ENCODE data around the gene SLC17A7.

The SLC17A7 gene

DNA sequence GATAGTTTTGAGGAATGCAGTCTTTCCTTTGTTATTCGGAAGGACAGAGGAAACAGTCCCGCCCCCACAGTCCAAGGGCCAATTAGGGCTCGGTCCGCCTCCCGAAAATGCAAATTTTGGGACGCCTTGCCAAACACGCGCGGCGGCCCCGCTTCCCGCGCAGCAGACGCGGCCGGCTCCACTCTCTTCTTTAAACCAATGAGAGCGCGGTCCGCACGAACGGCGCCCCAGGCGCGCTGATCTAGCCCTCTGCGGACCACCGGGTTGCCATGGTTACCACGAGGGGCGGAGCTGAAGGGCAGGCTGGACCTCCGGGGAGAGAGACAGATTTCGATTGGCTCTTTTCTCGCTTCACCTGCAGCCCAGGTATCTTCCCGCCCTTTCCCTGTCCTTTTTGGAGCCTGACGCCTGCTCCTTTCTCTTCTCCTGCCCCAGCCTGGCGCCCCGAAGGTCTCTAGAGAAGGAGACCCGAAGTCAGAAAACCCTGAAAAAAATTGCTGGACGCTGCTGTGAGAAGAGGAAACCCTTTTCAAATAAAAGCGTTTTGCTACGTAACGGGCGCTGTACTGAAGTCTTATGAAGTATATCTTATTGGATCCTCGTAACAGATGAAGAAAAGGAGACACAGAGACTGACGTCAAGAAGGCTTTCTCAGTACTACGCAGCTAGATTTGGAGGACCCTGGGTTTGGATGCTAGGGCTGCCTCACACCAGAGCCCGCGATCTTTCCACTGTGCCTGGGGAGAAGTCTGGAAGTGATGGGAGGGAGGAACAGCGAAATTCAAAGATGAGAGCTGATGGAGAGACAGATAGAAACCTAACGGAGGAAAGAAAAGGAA is 20.1 kb downstream of the SLC17A7 start:
- TF ChIP-seq GATA3 (IDR thresholded peaks at IDR 0.05; ENCODE audit: low read depth, low read length) (no peak), GATA2 (IDR thresholded peaks at IDR 0.05; ENCODE audit: low read depth, low read length) (no peak)

DNA sequence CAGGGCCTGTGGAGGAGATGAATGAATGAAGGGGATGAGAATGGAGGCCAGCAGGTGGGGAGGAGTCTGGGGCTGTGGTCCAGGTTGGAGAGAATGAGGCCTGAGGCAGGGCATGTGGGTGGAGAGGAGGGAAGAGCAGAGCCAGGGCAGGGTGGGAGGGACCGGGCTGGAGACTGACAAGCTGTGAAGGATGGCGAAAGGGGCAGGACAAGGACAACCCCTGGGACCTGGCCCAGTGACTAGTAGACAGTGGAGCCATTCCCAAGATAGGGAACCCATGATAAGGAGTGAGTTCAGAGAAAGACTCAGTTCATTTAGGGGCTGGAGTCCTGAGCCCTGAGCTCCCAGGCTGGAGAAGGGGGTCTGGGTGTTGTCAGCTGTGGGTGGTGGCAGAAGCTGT is 21.1 kb downstream of the SLC17A7 start:
- TF ChIP-seq GATA2 (IDR thresholded peaks at IDR 0.05; ENCODE audit: low read depth, low read length) (no peak), GATA3 (IDR thresholded peaks at IDR 0.05; ENCODE audit: low read depth, low read length) (no peak)

DNA sequence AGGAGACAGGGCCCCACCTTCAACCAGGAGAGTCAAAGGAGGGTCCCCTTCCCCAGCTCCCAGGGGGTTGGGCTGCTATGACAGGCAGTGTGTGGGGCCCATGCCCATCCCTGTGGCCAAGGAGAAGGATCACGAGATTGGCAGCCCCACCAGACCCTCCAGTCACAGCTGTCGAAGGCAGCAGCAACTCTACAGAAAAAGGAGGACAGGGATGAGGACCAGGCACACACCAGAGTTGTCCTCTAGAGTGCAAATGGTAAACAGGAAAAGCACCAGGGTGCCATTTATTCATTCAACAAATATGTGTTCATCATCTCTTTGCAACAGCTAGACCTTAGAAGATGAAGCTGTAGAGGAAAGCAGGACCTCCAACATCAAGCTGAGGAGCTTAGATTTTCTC is 22.2 kb downstream of the SLC17A7 start:
- no peak for TF ChIP-seq GATA2 (IDR thresholded peaks at IDR 0.05; ENCODE audit: low read depth, low read length)
- TF ChIP-seq GATA3 (IDR thresholded peaks at IDR 0.05; ENCODE audit: low read depth, low read length), result no peak

DNA sequence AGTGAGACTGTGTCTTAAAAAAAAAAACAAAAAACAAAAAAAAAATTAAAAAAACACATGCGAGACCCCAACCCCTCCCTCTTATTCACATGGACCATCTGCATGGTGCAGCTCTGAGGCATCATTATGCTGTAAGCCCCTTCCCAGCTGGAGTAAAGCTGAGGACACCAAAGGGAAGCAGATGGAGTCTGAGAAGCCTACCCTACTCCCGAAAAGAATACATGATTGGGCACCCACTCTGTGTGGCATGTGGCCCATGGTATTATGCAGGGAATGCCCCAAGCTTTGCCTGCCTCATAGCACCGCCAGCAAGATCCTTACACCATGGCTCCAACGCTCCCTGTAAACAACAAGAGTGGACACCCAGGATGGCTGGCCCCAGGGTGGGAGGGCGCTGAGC is 22.8 kb downstream of the SLC17A7 start:
- TF ChIP-seq GATA2 (IDR thresholded peaks at IDR 0.05; ENCODE audit: low read depth, low read length) (no peak), GATA3 (IDR thresholded peaks at IDR 0.05; ENCODE audit: low read depth, low read length) (no peak)

DNA sequence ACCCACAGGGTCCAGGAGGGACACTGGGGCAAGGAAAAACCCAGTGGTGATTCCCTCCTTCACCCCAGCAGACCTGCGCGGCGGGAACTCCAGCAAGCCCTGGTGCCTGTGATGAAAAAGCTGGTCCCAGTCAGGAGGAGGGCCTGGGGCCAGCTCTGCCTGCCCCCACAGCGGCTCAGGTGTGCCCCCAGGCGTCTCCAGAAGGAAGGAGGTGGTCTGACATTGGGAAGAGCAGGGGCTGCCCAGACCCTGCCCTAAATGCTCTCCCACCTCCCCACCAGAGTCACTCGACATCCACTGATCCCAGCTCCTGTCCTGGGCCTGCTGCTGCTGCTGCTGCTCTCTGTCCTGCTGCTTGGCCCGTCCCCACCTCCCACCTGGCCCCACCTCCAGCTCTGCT is 24.2 kb downstream of the SLC17A7 start:
- TF ChIP-seq GATA3 (IDR thresholded peaks at IDR 0.05; ENCODE audit: low read depth, low read length) (no peak), GATA2 (IDR thresholded peaks at IDR 0.05; ENCODE audit: low read depth, low read length) (no peak)

DNA sequence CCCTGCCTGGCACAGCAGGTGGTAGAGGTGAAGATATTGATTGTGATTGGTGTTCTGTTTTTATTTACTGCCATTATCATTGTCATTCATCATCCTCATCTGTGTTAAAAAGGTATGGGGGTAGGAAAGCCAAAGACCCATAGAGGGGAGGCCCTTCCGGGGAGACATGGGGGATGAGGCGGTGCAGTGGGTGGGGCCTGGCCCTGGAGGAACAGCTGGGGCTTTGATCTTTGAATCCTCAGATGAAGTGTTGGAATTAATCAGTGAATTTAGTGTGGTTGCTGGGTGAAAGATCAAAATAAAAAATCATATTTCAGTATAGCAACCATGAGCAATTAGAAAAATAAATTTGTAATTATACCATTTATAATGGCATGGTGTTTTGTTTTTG is 25.5 kb downstream of the SLC17A7 start:
- TF ChIP-seq GATA2 (IDR thresholded peaks at IDR 0.05; ENCODE audit: low read depth, low read length), result no peak
- no peak for TF ChIP-seq GATA3 (IDR thresholded peaks at IDR 0.05; ENCODE audit: low read depth, low read length)

DNA sequence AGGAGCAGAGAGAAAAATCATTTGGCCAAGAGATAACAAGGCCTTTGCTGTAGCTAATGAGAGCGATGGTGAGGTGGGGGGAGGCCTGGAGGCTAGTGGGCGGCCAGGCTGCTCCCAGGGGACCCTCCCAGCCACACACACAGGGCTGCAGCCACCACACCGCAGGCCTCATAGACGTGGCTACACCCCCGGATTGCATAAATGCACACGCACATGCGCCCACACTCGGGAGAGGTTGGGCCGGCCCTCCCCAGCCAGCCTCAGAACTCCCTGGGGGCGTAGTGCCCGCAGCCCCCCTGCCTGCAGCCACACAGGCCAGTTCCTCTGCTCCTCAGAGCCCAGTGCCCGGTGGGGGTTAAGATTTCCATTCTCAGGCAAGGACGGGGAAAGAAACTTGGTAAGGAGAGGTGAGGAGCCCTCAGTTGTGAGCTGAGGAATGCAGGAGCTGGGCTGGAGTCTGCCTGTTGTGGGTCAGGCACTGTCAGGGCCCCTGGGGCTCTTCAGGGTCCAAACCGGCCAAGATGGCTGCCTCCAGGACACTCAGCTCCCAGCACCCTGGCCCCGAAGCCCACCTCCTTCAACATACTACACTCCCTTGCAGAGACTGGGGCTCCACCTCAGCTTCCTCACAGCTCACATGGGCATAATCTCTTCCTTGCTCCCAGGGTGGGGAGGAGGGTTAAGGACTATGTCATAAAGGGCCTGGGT is 26.1 kb downstream of the SLC17A7 start:
- TF ChIP-seq GATA2 (IDR thresholded peaks at IDR 0.05; ENCODE audit: low read depth, low read length), result no peak
- TF ChIP-seq GATA3 (IDR thresholded peaks at IDR 0.05; ENCODE audit: low read depth, low read length), result no peak

DNA sequence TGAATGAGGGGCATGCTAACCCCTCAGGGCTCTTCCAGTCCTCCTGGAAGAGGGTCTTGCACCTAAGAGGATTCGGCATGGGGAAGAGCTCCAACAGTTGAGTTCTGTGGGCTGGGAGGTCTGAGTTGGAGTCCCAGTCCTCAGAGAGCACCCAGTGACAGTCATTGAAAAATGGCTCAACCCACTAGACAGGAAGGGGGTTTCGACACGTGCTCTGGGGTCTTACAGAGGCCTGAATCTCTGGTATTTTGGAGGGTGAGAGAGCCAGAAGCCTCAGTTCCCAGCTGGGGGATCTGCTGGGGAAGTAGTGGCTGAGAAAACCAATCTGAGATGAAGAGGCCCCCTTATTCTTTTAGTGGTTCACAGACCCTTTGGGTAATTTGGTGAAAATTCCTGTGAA is 27.1 kb downstream of the SLC17A7 start:
- TF ChIP-seq GATA2 (IDR thresholded peaks at IDR 0.05; ENCODE audit: low read depth, low read length) (no peak), GATA3 (IDR thresholded peaks at IDR 0.05; ENCODE audit: low read depth, low read length) (no peak)

DNA sequence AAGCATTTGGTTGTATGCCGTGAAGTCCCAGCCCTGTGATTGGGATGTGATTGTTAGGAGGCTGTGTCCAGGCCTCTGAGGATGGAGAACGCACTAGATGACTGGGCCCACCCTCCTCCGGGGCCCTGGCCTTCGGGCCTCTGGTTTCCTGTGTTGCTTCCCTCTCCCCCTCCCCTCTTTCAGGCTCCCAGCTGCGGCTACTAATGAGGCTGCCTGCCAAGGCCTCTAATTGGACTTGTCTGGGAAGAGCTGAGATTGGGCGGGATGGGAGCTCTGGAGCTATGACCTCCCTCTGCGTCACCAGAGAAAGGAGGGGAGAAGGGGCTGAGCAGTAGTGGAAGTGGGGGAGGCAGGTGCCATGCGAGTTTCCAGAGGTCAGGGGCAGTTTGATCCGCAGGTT is 28.0 kb downstream of the SLC17A7 start:
- TF ChIP-seq GATA2 (IDR thresholded peaks at IDR 0.05; ENCODE audit: low read depth, low read length) (no peak), GATA3 (IDR thresholded peaks at IDR 0.05; ENCODE audit: low read depth, low read length) (no peak)

DNA sequence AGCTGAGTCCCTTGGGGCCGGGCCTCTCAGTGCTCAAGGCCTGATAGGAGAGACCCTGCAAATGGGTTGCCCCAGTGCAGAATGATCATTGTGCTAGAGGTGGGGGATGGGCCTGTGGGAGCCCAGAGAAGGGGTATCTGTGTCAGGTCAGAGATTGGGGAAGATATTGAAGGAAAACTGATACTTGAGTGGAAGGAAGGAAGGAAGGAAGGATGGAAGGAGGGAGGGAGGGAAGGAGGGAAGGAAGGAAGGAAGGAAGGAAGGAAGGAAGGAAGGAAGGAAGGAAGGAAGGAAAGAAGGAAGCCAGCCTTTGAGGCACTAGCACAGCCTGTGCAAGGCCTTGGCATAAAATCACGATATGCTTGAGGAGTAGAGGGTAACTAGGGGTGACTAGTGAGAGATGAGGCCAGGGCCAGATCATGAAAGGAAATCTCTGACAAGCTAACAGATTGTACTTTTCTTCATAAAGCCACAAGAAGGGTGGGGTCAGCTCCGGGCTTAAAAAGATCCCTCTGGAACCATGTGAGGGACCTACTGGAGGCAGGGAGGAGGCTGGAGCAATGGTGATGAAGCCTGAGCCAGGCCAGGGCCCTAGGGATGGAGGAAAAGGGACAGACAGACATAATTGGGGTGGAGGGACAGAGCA is 29.5 kb downstream of the SLC17A7 start:
- no peak for TF ChIP-seq GATA2 (IDR thresholded peaks at IDR 0.05; ENCODE audit: low read depth, low read length)

DNA sequence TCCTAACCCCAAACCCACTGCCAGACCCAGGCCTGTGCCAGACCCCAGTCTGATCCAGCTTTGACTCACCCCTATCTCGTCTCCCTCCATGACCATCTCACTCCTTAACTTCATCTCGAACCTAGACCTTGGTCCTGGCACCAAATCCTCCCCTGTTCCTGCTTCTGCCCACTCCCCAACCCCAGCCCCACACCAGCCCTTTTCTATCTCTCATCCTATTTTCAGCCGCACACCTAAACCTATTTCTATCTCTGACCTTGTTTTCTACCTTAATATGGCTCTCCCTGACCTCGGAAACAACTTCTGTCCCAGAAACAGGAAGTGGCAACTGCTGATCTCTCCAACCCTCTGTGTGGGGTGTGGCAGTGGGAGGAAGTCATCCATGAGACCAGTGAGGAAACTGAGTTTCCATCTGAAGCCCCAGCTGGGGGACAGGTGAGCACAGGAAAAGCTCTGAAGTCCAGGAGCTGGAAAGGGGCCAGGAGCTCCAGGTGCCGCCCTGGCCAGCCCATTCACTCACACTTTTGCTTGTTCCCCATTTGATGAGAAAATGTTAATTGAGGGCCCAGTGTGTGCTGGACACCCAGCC is 31.8 kb downstream of the SLC17A7 start:
- TF ChIP-seq GATA2 (IDR thresholded peaks at IDR 0.05; ENCODE audit: low read depth, low read length) (no peak), GATA3 (IDR thresholded peaks at IDR 0.05; ENCODE audit: low read depth, low read length) (no peak)

DNA sequence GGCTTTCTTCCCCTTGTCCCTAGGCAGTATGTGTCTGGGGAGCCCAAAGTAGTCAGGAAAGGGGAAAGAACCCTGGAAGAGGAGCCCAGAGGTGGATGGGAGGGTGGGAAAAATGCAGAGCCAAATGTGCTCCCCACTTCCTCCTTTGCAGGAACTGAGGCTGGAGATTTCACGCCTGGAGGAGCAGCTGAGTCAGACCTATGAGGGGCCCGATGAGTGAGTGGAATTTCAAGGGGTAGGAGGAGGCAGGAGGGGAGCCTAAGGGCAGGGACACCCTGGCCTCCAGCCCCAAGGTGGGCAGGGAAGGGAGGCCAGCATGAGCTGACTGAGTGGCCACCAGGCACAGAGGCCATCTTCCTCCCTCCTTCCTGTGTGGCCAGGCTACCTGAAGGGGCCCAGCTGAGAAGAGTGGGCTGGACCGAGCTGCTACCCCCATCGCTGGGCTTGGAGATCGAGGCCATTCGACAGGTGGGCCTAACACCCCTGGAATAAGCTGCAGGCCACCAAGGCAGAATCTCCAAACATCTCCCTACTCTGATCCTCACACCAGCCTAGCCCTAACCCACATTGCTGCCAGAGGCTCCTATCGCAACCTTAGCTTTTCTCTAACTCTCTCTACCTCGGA is 32.4 kb downstream of the SLC17A7 start:
- TF ChIP-seq GATA2 (IDR thresholded peaks at IDR 0.05; ENCODE audit: low read depth, low read length) (no peak), GATA3 (IDR thresholded peaks at IDR 0.05; ENCODE audit: low read depth, low read length) (no peak)

DNA sequence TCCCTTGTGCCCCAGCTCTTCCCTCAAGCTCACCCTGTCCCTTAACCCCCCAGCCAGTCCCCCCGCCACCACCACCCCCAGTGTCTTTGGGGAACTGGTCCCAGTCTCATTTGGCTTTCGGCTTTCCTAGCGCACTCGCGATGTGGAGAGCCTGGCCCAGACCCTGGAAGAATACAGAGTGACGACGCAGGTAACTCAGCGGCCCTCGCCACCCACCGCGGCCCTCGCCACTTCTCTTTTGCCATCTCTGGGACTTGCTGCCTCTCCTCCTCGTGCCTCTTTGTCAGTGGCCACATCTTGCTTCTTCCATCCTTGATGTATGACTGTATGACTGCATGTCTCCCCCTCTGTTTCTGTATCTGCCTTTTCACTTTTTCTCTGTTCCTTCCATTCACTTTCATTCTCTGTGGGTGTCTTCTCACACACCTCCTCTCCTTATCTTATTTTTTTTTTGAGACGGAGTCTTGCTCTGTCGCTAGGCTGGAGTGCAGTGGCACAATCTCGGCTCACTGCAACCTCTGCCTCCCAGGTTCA is 33.8 kb downstream of the SLC17A7 start:
- TF ChIP-seq GATA3 (IDR thresholded peaks at IDR 0.05; ENCODE audit: low read depth, low read length) (no peak), GATA2 (IDR thresholded peaks at IDR 0.05; ENCODE audit: low read depth, low read length) (no peak)

DNA sequence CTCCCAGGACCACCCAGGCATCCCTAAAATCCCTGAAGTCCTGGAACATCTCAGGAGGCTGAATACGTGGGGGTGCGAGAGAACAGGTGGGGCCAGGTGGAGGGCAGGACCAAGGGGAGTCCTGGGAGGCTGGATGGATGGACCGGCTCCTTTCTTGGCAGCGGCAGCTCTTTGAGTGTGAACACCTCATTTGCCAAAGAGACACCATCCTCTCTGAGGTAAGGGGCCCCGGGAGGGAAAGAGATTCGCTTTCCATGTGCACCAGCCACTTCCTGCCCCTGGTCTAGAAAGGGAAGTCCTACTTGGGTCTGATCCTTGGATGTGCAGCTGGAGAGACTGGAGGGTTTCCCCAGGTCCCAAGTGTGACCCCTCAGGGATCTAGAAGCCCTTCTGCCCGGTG is 34.2 kb downstream of the SLC17A7 start:
- TF ChIP-seq GATA3 (IDR thresholded peaks at IDR 0.05; ENCODE audit: low read depth, low read length) (no peak), GATA2 (IDR thresholded peaks at IDR 0.05; ENCODE audit: low read depth, low read length) (no peak)
